SK-N-SH (cell line): ENCODE results near the gene NISCH. TPM values are rescaled to one million over a fixed set of nuclear protein-coding genes. Genes with fewer than 3 reads are reported as not detected.

Experiments used
- CTCF ChIA-PET: fragments of 300-600, 350-600 bp; formaldehyde crosslinking; extraction: SDS; loops from one replicate; lab custom pipeline; 2021; lab: Yijun Ruan, JAX
- POLR2A ChIA-PET: fragments of 350-600 bp; sonication (Branson Sonifier 250); formaldehyde crosslinking; extraction: SDS; loops from one replicate; lab custom pipeline; 2020; ENCODE audit warnings: antibody characterized with exemption, inconsistent platforms; lab: Yijun Ruan, JAX
- DNase-seq: peaks from one replicate; pipeline ENCODE4 v3.0.0; 2012
- H2AFZ ChIP-seq: fragments of 200-600 bp; sonication (generic); 2 replicates; pipeline ENCODE4 v1.8.1; 2016; ENCODE audit warnings: antibody characterized with exemption, mild to moderate bottlenecking, low read depth
- H3F3A ChIP-seq: fragments of 200-600 bp; sonication (generic); replicated peaks from 2 replicates; pipeline ENCODE3; 2016; ENCODE audit warnings: antibody characterized with exemption, mild to moderate bottlenecking; ENCODE audit not compliant: insufficient read depth
- H3K27ac ChIP-seq, 2 experiments: fragments of 200-500 bp in 1 of 2; fragments of 200-600 bp in 1 of 2; sonication (Bioruptor generic) in 1 of 2; sonication (generic), shearing (Covaris generic) in 1 of 2; 2 replicates each; pipeline versions ENCODE4 v1.5.1 to v1.6.1; 2014 to 2016; ENCODE audit warnings: low read depth in 2 of 2, inconsistent platforms in 1 of 2, low read length in 1 of 2, mild to moderate bottlenecking in 1 of 2, mixed read lengths in 1 of 2
- H3K27me3 ChIP-seq: fragments of 200-600 bp; sonication (generic), shearing (Covaris generic); 2 replicates; pipeline ENCODE4 v1.6.1; 2016; ENCODE audit warnings: mixed run types; ENCODE audit not compliant: insufficient read depth
- H3K36me3 ChIP-seq, 2 experiments: fragments of 200-500 bp in 1 of 2; fragments of 200-600 bp in 1 of 2; sonication (Bioruptor generic) in 1 of 2; sonication (generic) in 1 of 2; replicated peaks in 1 of 2; 2 replicates each; pipeline versions ENCODE3 to v1.5.1; 2014 to 2016; ENCODE audit warnings: low read length in 1 of 2, mild to moderate bottlenecking in 1 of 2; ENCODE audit not compliant: insufficient read depth in 2 of 2, control insufficient read depth in 1 of 2
- H3K4me1 ChIP-seq, 2 experiments: fragments of 200-500 bp in 1 of 2; fragments of 200-600 bp in 1 of 2; sonication (Bioruptor generic) in 1 of 2; sonication (generic), shearing (Covaris generic) in 1 of 2; 2 replicates each; pipeline versions ENCODE4 v1.5.1 to v1.6.1; 2014 to 2016; ENCODE audit warnings: low read depth in 1 of 2, low read length in 1 of 2, mixed run types in 1 of 2; ENCODE audit not compliant: insufficient read depth in 2 of 2, control insufficient read depth in 1 of 2
- H3K4me2 ChIP-seq: fragments of 200-600 bp; sonication (generic), shearing (Covaris generic); 2 replicates; pipeline ENCODE4 v1.6.1; 2017; ENCODE audit warnings: mixed run types
- H3K4me3 ChIP-seq, 2 experiments: fragments of 200-500 bp in 1 of 2; fragments of 200-600 bp in 1 of 2; sonication (Bioruptor generic) in 1 of 2; sonication (generic), shearing (Covaris generic) in 1 of 2; 2 replicates each; pipeline versions ENCODE4 v1.5.1 to v1.8.1; 2014 to 2016; ENCODE audit warnings: low read depth in 2 of 2, inconsistent platforms in 1 of 2, low read length in 1 of 2, mild to moderate bottlenecking in 1 of 2, mixed read lengths in 1 of 2, moderate library complexity in 1 of 2
- H3K79me2 ChIP-seq: fragments of 200-600 bp; sonication (generic); 2 replicates; pipeline ENCODE4 v1.8.1; 2017; ENCODE audit warnings: mild to moderate bottlenecking; ENCODE audit not compliant: insufficient read depth
- H3K9ac ChIP-seq: fragments of 200-600 bp; sonication (generic); 2 replicates; pipeline ENCODE4 v1.6.1; 2017; ENCODE audit warnings: mixed run types
- H3K9me2 ChIP-seq: fragments of 200-600 bp; sonication (generic); 2 replicates; pipeline ENCODE4 v1.6.1; 2017; ENCODE audit warnings: mixed run types
- H3K9me3 ChIP-seq: fragments of 200-600 bp; sonication (generic); 2 replicates; pipeline ENCODE4 v1.6.1; 2017; ENCODE audit warnings: mixed run types, mild to moderate bottlenecking, moderate library complexity
- H4K20me1 ChIP-seq: fragments of 200-600 bp; sonication (generic); 2 replicates; pipeline ENCODE4 v1.6.1; 2017; ENCODE audit warnings: mild to moderate bottlenecking, mixed run types; ENCODE audit not compliant: insufficient read depth
- CHD2 ChIP-seq: fragments of 150-350 bp; IDR thresholded peaks from 2 replicates; pipeline ENCODE4 v1.6.1; 2018; ENCODE audit warnings: low read length; ENCODE audit not compliant: partially characterized antibody
- ELF1 ChIP-seq: IDR thresholded peaks from 2 replicates; pipeline ENCODE4 v1.4.0; 2012
- EP300 ChIP-seq, 2 experiments: IDR thresholded peaks; 2 replicates each; pipeline versions ENCODE4 v1.4.0 to v1.6.1; 2012; ENCODE audit warnings: borderline replicate concordance in 1 of 2, low read depth in 1 of 2, low read length in 1 of 2
- EZH2phosphoT487 ChIP-seq: fragments of 200-600 bp; sonication (generic); IDR thresholded peaks from 2 replicates; pipeline ENCODE4 v1.6.1; 2017; ENCODE audit warnings: low read depth, mixed run types, mild to moderate bottlenecking, antibody characterized with exemption, moderate library complexity, borderline replicate concordance
- FOSL2 ChIP-seq: IDR thresholded peaks from 2 replicates; pipeline ENCODE4 v1.4.0; 2012; ENCODE audit warnings: low read depth, mild to moderate bottlenecking, moderate library complexity, borderline replicate concordance
- GABPA ChIP-seq: IDR thresholded peaks from 2 replicates; pipeline ENCODE4 v1.4.0; 2012; ENCODE audit warnings: low read depth, mild to moderate bottlenecking
- GATA2 ChIP-seq: sonication (generic); formaldehyde crosslinking; IDR thresholded peaks from 2 replicates; pipeline ENCODE4 v1.5.0; 2020; ENCODE audit warnings: mild to moderate bottlenecking, missing genetic modification reagents
- PBX3 ChIP-seq: IDR thresholded peaks from 2 replicates; pipeline ENCODE4; 2012
- POLR2AphosphoS5 ChIP-seq: IDR thresholded peaks from 2 replicates; pipeline ENCODE4 v1.6.1; 2012; ENCODE audit warnings: low read depth, low read length
- RAD21 ChIP-seq: IDR thresholded peaks from 2 replicates; pipeline ENCODE4 v1.6.1; 2012; ENCODE audit warnings: mild to moderate bottlenecking, low read length
- RCOR1 ChIP-seq: fragments of 150-350 bp; IDR thresholded peaks from 2 replicates; pipeline ENCODE4 v1.6.1; 2017; ENCODE audit warnings: antibody characterized with exemption, low read length
- RFX5 ChIP-seq: IDR thresholded peaks from 2 replicates; pipeline ENCODE4 v1.6.1; 2012; ENCODE audit warnings: mild to moderate bottlenecking, improper control_type of control experiment, low read length
- RXRA ChIP-seq: IDR thresholded peaks from 2 replicates; pipeline ENCODE4 v1.4.0; 2012; ENCODE audit warnings: low read depth, mild to moderate bottlenecking, borderline replicate concordance
- SIN3A ChIP-seq: IDR thresholded peaks from 2 replicates; pipeline ENCODE4 v1.6.1; 2012; ENCODE audit warnings: low read depth, mild to moderate bottlenecking, low read length, moderate library complexity, borderline replicate concordance
- SMC3 ChIP-seq: IDR thresholded peaks from 2 replicates; pipeline ENCODE4 v1.6.1; 2012; ENCODE audit warnings: low read depth, low read length, improper control_type of control experiment
- TAF1 ChIP-seq: IDR thresholded peaks from 2 replicates; pipeline ENCODE4 v1.6.1; 2012; ENCODE audit warnings: low read depth, mild to moderate bottlenecking, low read length, moderate library complexity, borderline replicate concordance
- YY1 ChIP-seq: IDR thresholded peaks from 2 replicates; pipeline ENCODE4 v1.4.0; 2012; ENCODE audit warnings: low read depth, mild to moderate bottlenecking
- WGBS: methylation state at CpG from one replicate; pipeline ENCODE4 v1.1.6; 2017; ENCODE audit warnings: low lambda C conversion rate; 5-methylcytosine and 5-hydroxymethylcytosine counted together
- polyA plus RNA-seq, 3 experiments: library from polyadenylated mRNA; depleted of rRNA; stranded (reverse); fragments of >200 nt; gene quantifications; 2 replicates each; pipeline ENCODE4 v1.2.3, GENCODE V29; 2012
- TF ChIP-seq, protein P1 (sequence below): IDR thresholded peaks from 2 replicates; pipeline ENCODE4 v1.4.0; 2012; ENCODE audit warnings: low read depth, borderline replicate concordance
- TF ChIP-seq, protein P2 (sequence below): IDR thresholded peaks from 2 replicates; pipeline ENCODE4 v1.4.0; 2012; ENCODE audit warnings: low read depth, borderline replicate concordance
- TF ChIP-seq, protein P3 (sequence below): fragments of 200-600 bp; sonication (generic); IDR thresholded peaks from 2 replicates; pipeline ENCODE4 v1.6.1; 2017; ENCODE audit warnings: antibody characterized with exemption, mild to moderate bottlenecking, moderate library complexity

NISCH gene
- polyA plus RNA-seq, 1 of the 3 experiments (the other 2 are of a cell fraction) = 77.5 TPM

GRCh38 chr3:52461874-52462273 lies 6.5 kb downstream of the NISCH start:
- H2AFZ ChIP-seq = no peak overlapping the region
- WGBS = 96% methylated on average over 6 of the region's 6 CpGs
- CTCF ChIA-PET = interaction anchor here (0.7 to 6.1 kb wide), 5 partner anchors 8 to 34 kb away, joined by 3 to 53 read pairs (median 5); no protein-coding TSS in a partner anchor
- no peak overlapping the region for H3K4me2 ChIP-seq
- H3K4me3 ChIP-seq = no peak overlapping the region
- H3K79me2 ChIP-seq = peaks cover 96% of the 10 kb centered on the region
- peaks cover 42% of the 10 kb centered on the region for H4K20me1 ChIP-seq
- H3K36me3 ChIP-seq = peaks cover 37 to 61% of the 10 kb centered on the region in 2 experiments
- no peak overlapping the region for H3K9ac ChIP-seq
- no peak for DNase-seq
- TF ChIP-seq SMC3 (no peak), RXRA (no peak), TAF1 (no peak), RCOR1 (no peak), EP300 (IDR thresholded peaks at IDR 0.05; ENCODE audit: borderline replicate concordance in 1 of 2, low read depth in 1 of 2, low read length in 1 of 2) (no peak), YY1 (no peak), SIN3A (no peak), ELF1 (no peak), PBX3 (no peak)
- TF ChIP-seq, protein P1, sequence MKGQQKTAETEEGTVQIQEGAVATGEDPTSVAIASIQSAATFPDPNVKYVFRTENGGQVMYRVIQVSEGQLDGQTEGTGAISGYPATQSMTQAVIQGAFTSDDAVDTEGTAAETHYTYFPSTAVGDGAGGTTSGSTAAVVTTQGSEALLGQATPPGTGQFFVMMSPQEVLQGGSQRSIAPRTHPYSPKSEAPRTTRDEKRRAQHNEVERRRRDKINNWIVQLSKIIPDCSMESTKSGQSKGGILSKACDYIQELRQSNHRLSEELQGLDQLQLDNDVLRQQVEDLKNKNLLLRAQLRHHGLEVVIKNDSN = no peak
- TF ChIP-seq, all 33 proteins: peak for 0
- POLR2A ChIA-PET = no interaction called here
- H3F3A ChIP-seq = peaks cover 22% of the 10 kb centered on the region
- no peaks in the 10 kb centered on the region for H3K27me3 ChIP-seq
- H3K4me1 ChIP-seq = peaks cover 9 to 10% of the 10 kb centered on the region in 2 experiments
- H3K9me3 ChIP-seq = no peaks in the 10 kb centered on the region
- H3K27ac ChIP-seq = no peak overlapping the region
- no peaks in the 10 kb centered on the region for H3K9me2 ChIP-seq

- Histone ChIP-seq H3K27ac (no peak overlapping the region), H3K79me2 (peaks cover 96% of the 10 kb centered on the region), H4K20me1 (peaks cover 40% of the 10 kb centered on the region; the same call in 1 of the 2 replicates), H3K9ac (no peak overlapping the region), H3K27me3 (no peaks in the 10 kb centered on the region), H3K4me1 (peaks cover 0 to 4% of the 10 kb centered on the region in 2 experiments; a peak in 2 of 4 replicates), H3K4me3 (no peak overlapping the region), H3K4me2 (no peak overlapping the region), H3K9me2 (no peaks in the 10 kb centered on the region), H3K9me3 (no peaks in the 10 kb centered on the region), H3K36me3 (peaks cover 26 to 52% of the 10 kb centered on the region in 2 experiments), H3F3A (peaks cover 18% of the 10 kb centered on the region), H2AFZ (no peak overlapping the region)
- POLR2A ChIA-PET = no interaction called here
- CTCF ChIA-PET = interaction anchor here (1.4 kb wide), 1 partner anchor 8 kb away, joined by 8 read pairs; no protein-coding TSS in a partner anchor
- DNase-seq = no peak
- WGBS = 100% methylated on average over 5 of the region's 5 CpGs
- TF ChIP-seq GABPA (no peak), RFX5 (no peak), SIN3A (no peak), PBX3 (no peak), CHD2 (no peak), RAD21 (no peak), FOSL2 (no peak), EZH2phosphoT487 (no peak), POLR2AphosphoS5 (no peak), YY1 (no peak), RCOR1 (no peak), GATA2 (no peak), TAF1 (no peak)
- TF ChIP-seq, protein P2, sequence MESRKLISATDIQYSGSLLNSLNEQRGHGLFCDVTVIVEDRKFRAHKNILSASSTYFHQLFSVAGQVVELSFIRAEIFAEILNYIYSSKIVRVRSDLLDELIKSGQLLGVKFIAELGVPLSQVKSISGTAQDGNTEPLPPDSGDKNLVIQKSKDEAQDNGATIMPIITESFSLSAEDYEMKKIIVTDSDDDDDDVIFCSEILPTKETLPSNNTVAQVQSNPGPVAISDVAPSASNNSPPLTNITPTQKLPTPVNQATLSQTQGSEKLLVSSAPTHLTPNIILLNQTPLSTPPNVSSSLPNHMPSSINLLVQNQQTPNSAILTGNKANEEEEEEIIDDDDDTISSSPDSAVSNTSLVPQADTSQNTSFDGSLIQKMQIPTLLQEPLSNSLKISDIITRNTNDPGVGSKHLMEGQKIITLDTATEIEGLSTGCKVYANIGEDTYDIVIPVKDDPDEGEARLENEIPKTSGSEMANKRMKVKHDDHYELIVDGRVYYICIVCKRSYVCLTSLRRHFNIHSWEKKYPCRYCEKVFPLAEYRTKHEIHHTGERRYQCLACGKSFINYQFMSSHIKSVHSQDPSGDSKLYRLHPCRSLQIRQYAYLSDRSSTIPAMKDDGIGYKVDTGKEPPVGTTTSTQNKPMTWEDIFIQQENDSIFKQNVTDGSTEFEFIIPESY = no peak
- TF ChIP-seq, protein P3, sequence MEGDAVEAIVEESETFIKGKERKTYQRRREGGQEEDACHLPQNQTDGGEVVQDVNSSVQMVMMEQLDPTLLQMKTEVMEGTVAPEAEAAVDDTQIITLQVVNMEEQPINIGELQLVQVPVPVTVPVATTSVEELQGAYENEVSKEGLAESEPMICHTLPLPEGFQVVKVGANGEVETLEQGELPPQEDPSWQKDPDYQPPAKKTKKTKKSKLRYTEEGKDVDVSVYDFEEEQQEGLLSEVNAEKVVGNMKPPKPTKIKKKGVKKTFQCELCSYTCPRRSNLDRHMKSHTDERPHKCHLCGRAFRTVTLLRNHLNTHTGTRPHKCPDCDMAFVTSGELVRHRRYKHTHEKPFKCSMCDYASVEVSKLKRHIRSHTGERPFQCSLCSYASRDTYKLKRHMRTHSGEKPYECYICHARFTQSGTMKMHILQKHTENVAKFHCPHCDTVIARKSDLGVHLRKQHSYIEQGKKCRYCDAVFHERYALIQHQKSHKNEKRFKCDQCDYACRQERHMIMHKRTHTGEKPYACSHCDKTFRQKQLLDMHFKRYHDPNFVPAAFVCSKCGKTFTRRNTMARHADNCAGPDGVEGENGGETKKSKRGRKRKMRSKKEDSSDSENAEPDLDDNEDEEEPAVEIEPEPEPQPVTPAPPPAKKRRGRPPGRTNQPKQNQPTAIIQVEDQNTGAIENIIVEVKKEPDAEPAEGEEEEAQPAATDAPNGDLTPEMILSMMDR = no peak
Measured at GRCh38 chr3:52463416-52463815, 8.0 kb downstream of the NISCH start.
